ENCODE measurements around the gene CLCF1.

The CLCF1 gene

DNA sequence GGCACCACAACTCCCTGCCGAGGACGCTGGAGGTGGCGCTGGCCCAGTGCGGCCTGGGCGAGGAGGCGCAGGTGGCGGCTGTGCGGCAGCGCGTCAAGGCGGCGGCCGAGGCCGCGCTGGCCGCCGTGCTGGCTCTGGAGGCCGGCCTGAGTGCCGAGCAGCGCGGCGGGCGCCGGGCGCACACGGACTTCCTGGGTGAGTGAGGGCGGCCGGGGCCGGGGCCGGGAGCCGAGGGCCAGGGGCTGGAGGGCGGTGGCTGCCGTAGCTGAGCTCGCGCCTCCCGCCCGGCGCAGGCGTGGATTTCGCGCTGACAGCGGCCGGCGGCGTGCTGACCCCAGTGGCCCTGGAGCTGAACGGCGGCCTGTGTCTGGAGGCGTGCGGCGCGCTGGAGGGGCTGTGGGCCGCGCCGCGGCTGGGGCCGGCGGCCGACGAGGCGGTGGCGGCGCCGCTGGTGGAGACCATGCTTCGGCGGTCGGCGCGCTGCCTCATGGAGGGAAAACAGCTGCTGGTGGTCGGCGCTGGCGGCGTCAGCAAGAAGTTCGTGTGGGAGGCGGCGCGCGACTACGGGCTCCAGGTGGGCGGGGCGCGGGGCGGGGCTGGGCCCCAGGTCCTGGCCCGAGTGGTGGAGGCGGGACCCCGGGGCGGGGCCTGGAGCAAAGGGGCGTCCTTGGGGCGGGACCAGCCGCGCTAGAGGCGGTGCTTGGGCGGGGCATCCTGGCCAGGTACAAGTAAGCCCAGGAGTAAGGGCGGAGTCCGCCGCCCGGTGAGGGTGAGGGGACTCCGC lies 47.4 kb upstream of the CLCF1 start:
- Histone ChIP-seq H3K36me3 (ENCODE audit: insufficient read depth, low read length) (no peaks in the 10 kb centered on the region), H3K27me3 (ENCODE audit: insufficient read depth, low read length) (no peaks in the 10 kb centered on the region), H3K79me2 (ENCODE audit: insufficient read depth, low read length) (no peaks in the 10 kb centered on the region), H3K9ac (ENCODE audit: low read length) (peak overlapping the region; percentile 61; the same call in 1 of the 2 replicates), H4K20me1 (ENCODE audit: insufficient read depth, low read length) (no peaks in the 10 kb centered on the region), H3K4me1 (ENCODE audit: insufficient read depth, low read length, severe bottlenecking) (peaks cover 46% of the 10 kb centered on the region), H2AFZ (ENCODE audit: low read length) (no peak overlapping the region), H3K4me2 (ENCODE audit: low read length) (peak overlapping the region; percentile 73), H3K9me3 (ENCODE audit: low read length) (no peaks in the 10 kb centered on the region), H3K27ac (ENCODE audit: low read depth, low read length, poor library complexity, severe bottlenecking) (no peak overlapping the region), H3K9me2 (ENCODE audit: low read depth, low read length) (no peaks in the 10 kb centered on the region), H3F3A (ENCODE audit: insufficient read depth, low read length) (no peaks in the 10 kb centered on the region), H3K4me3 (ENCODE audit: low read depth, low read length, poor library complexity, severe bottlenecking) (peak overlapping the region; percentile 56)
- TF ChIP-seq, protein P1, sequence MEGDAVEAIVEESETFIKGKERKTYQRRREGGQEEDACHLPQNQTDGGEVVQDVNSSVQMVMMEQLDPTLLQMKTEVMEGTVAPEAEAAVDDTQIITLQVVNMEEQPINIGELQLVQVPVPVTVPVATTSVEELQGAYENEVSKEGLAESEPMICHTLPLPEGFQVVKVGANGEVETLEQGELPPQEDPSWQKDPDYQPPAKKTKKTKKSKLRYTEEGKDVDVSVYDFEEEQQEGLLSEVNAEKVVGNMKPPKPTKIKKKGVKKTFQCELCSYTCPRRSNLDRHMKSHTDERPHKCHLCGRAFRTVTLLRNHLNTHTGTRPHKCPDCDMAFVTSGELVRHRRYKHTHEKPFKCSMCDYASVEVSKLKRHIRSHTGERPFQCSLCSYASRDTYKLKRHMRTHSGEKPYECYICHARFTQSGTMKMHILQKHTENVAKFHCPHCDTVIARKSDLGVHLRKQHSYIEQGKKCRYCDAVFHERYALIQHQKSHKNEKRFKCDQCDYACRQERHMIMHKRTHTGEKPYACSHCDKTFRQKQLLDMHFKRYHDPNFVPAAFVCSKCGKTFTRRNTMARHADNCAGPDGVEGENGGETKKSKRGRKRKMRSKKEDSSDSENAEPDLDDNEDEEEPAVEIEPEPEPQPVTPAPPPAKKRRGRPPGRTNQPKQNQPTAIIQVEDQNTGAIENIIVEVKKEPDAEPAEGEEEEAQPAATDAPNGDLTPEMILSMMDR (IDR thresholded peaks at IDR 0.05; ENCODE audit: low read length), result no peak
- no peak for TF ChIP-seq EZH2 (IDR thresholded peaks at IDR 0.05; ENCODE audit: borderline replicate concordance, low read length)

- TF ChIP-seq, protein P1 (IDR thresholded peaks at IDR 0.05; ENCODE audit: low read length), result no peak
- no peak for TF ChIP-seq EZH2 (IDR thresholded peaks at IDR 0.05; ENCODE audit: borderline replicate concordance, low read length)
- H4K20me1 ChIP-seq (ENCODE audit: insufficient read depth, low read length), result no peaks in the 10 kb centered on the region
- no peaks in the 10 kb centered on the region for H3K9me2 ChIP-seq (ENCODE audit: low read depth, low read length)
- no peak overlapping the region for H2AFZ ChIP-seq (ENCODE audit: low read length)
- peak overlapping the region; percentile 73 for H3K4me2 ChIP-seq (ENCODE audit: low read length)
- H3K4me1 ChIP-seq (ENCODE audit: insufficient read depth, low read length, severe bottlenecking), result peaks cover 49% of the 10 kb centered on the region
- H3K36me3 ChIP-seq (ENCODE audit: insufficient read depth, low read length), result no peaks in the 10 kb centered on the region
- H3K27me3 ChIP-seq (ENCODE audit: insufficient read depth, low read length), result no peaks in the 10 kb centered on the region
- H3F3A ChIP-seq (ENCODE audit: insufficient read depth, low read length), result no peaks in the 10 kb centered on the region
- no peak overlapping the region for H3K27ac ChIP-seq (ENCODE audit: low read depth, low read length, poor library complexity, severe bottlenecking)
- H3K9me3 ChIP-seq (ENCODE audit: low read length), result no peaks in the 10 kb centered on the region
- peak overlapping the region; percentile 56 for H3K4me3 ChIP-seq (ENCODE audit: low read depth, low read length, poor library complexity, severe bottlenecking)
- H3K79me2 ChIP-seq (ENCODE audit: insufficient read depth, low read length), result no peaks in the 10 kb centered on the region
- H3K9ac ChIP-seq (ENCODE audit: low read length), result peak overlapping the region; percentile 61; the same call in 1 of the 2 replicates
Observed at GRCh38 chr11:67420147-67420645, 46.8 kb upstream of the CLCF1 start.

DNA sequence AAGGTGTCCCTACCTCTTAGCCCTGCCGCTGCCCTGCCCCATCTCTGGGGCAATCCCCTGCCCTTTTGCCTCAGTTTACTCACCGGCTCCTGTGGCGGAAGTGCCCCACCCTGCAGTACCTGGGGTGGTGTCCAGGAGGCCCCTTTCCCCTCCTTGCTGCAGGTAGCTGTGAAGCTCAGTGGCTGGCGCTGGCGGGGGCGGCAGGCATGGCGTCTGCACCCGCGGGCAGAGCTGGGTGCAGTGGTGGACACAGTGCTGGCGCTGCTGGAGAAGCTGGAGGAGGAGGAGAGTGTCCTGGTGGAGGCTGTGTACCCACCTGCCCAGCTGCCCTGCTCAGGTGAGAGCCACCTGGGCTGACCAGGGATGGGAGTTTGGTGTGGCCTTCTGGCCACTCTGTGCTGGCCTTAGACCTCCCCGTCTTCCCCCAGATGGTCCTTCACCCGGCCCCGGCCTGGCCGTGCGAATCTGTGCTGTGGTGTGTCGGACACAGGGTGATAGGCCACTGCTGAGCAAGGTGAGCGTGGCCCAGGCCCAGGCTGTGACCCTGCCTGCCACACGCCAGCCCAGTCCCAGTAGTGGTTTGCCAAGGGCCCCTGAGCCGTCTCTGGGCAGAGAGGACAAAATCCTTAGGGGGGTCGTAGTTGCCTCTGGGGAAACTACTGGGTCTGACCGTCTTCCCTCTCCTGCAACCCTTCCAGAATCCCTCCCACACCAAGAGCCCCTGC lies 46.1 kb upstream of the CLCF1 start:
- Histone ChIP-seq H4K20me1 (ENCODE audit: insufficient read depth, low read length) (no peaks in the 10 kb centered on the region), H3K9me2 (ENCODE audit: low read depth, low read length) (no peaks in the 10 kb centered on the region), H3K9me3 (ENCODE audit: low read length) (no peaks in the 10 kb centered on the region), H3K79me2 (ENCODE audit: insufficient read depth, low read length) (no peaks in the 10 kb centered on the region), H3K4me3 (ENCODE audit: low read depth, low read length, poor library complexity, severe bottlenecking) (peak overlapping the region; percentile 10), H2AFZ (ENCODE audit: low read length) (no peak overlapping the region), H3F3A (ENCODE audit: insufficient read depth, low read length) (no peaks in the 10 kb centered on the region), H3K36me3 (ENCODE audit: insufficient read depth, low read length) (no peaks in the 10 kb centered on the region), H3K27ac (ENCODE audit: low read depth, low read length, poor library complexity, severe bottlenecking) (peak overlapping the region; percentile 26), H3K27me3 (ENCODE audit: insufficient read depth, low read length) (peaks cover 3% of the 10 kb centered on the region; the same call in 1 of the 2 replicates), H3K4me1 (ENCODE audit: insufficient read depth, low read length, severe bottlenecking) (peaks cover 52% of the 10 kb centered on the region), H3K4me2 (ENCODE audit: low read length) (peak overlapping the region; percentile 46; the same call in 1 of the 2 replicates), H3K9ac (ENCODE audit: low read length) (no peak overlapping the region; the same call in 1 of the 2 replicates)
- no peak for TF ChIP-seq EZH2 (IDR thresholded peaks at IDR 0.05; ENCODE audit: borderline replicate concordance, low read length)
- TF ChIP-seq, protein P1 (IDR thresholded peaks at IDR 0.05; ENCODE audit: low read length), result 0 out of 2 replicates have a peak, but pooled peaks have one; percentile 19

Data from OCI-LY1 (cell line).